Karpas-422 (cell line): Measurements from ENCODE around the gene COL5A1. TPM values are rescaled to one million over a fixed set of nuclear protein-coding genes. Genes with fewer than 3 reads are reported as not detected.

Source experiments
- DNase-seq: peaks from one replicate; pipeline ENCODE4 v3.0.0-alpha.2; 2015
- H2AFZ ChIP-seq: fragments of 200-600 bp; sonication (generic); 2 replicates; pipeline ENCODE4 v1.6.1; 2014; ENCODE audit warnings: antibody characterized with exemption, low read length, mixed read lengths
- H3K27ac ChIP-seq: fragments of 200-600 bp; sonication (generic); 2 replicates; pipeline ENCODE4 v1.5.1; 2014; ENCODE audit warnings: mild to moderate bottlenecking, low read length, moderate library complexity
- H3K27me3 ChIP-seq: fragments of 200-600 bp; sonication (generic); 2 replicates; pipeline ENCODE4 v1.6.1; 2014; ENCODE audit warnings: low read length, mixed read lengths
- H3K36me3 ChIP-seq: fragments of 200-600 bp; sonication (generic); 2 replicates; pipeline ENCODE4 v1.6.1; 2014; ENCODE audit warnings: low read length, mixed read lengths; ENCODE audit not compliant: insufficient read depth
- H3K4me1 ChIP-seq: fragments of 200-600 bp; sonication (generic); 2 replicates; pipeline ENCODE4 v1.6.1; 2014; ENCODE audit warnings: mild to moderate bottlenecking, low read length, mixed read lengths
- H3K4me2 ChIP-seq: fragments of 200-600 bp; sonication (generic); 2 replicates; pipeline ENCODE4 v1.6.1; 2014; ENCODE audit warnings: low read length, low read depth, mild to moderate bottlenecking; ENCODE audit not compliant: poor library complexity, severe bottlenecking
- H3K4me3 ChIP-seq: fragments of 200-600 bp; sonication (generic); 2 replicates; pipeline ENCODE4 v1.5.1; 2014; ENCODE audit warnings: mild to moderate bottlenecking, antibody characterized with exemption, low read length, mixed read lengths
- H3K79me2 ChIP-seq: fragments of 200-600 bp; sonication (generic); 2 replicates; pipeline ENCODE4 v1.6.1; 2014; ENCODE audit warnings: mild to moderate bottlenecking, low read length, mixed read lengths
- H3K9ac ChIP-seq: fragments of 200-600 bp; sonication (generic); 2 replicates; pipeline ENCODE4 v1.6.0; 2014; ENCODE audit warnings: low read length
- H3K9me2 ChIP-seq: fragments of 200-600 bp; sonication (generic), shearing (Covaris generic); replicated peaks from 2 replicates; pipeline ENCODE4 v1.6.0; 2014; ENCODE audit warnings: mild to moderate bottlenecking, low read length, moderate library complexity; ENCODE audit not compliant: insufficient read depth
- H3K9me3 ChIP-seq: fragments of 300-700, 200-600 bp; sonication (generic); 2 replicates; pipeline ENCODE4 v1.6.1; 2014; ENCODE audit warnings: low read length, mixed read lengths
- H4K20me1 ChIP-seq: fragments of 200-600 bp; sonication (generic); 2 replicates; pipeline ENCODE4 v1.6.1; 2014; ENCODE audit warnings: mild to moderate bottlenecking, antibody characterized with exemption, low read length, low read depth; ENCODE audit not compliant: insufficient read depth
- total RNA-seq: library from RNA; depleted of rRNA; stranded (reverse); fragments of >200 nt; shearing (Covaris generic); gene quantifications from 2 replicates; pipeline ENCODE4 v1.2.3, GENCODE V29; 2014; ENCODE audit warnings: low replicate concordance

COL5A1 gene
- total RNA-seq, 1 experiment from 2014 or later, result not detected

DNA sequence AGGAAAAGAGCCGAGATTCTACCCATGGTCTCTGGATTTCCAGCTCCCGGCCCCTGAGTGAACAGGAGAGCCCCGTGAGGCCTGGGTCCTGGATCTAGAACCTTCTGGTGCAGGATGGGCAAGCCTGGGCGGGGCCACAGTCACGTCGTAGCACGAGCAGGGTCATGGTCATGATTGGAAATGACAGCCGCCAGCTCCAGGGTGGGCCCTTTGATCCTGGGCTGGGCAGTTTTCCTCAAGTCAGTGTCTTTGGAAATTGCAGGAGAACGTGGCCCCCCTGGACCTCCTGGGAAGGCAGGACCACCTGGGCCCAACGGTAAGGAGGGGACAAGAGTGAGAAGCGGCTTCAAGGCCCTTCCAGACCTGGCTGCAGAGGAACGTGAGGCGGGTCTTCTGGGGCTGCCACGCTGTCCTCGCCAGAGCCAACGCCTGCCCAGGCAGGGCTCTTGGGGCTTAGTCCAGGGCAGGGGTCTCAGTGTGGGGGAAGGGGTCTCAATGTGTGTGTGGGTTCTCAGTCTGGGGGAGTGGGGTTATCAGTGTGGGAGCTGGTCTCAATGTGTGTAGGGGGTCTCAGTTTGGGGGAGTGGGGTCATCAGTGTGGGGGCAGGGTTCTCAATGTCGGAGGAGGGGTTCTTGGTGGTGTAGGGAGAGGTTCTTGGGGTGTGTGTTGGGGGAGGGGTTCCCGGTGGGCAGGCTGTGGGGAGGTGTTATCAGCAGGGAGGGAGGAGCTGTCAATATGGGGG, 241.6 kb downstream of the COL5A1 start:
- Histone ChIP-seq H4K20me1 (no peaks in the 10 kb centered on the region), H3K9me3 (no peaks in the 10 kb centered on the region), H2AFZ (no peak overlapping the region), H3K4me3 (no peak overlapping the region), H3K36me3 (no peaks in the 10 kb centered on the region), H3K27me3 (no peaks in the 10 kb centered on the region), H3K4me1 (no peaks in the 10 kb centered on the region), H3K9me2 (no peaks in the 10 kb centered on the region), H3K79me2 (no peaks in the 10 kb centered on the region), H3K27ac (no peak overlapping the region), H3K4me2 (no peak overlapping the region), H3K9ac (no peak overlapping the region)
- DNase-seq, result no peak

DNA sequence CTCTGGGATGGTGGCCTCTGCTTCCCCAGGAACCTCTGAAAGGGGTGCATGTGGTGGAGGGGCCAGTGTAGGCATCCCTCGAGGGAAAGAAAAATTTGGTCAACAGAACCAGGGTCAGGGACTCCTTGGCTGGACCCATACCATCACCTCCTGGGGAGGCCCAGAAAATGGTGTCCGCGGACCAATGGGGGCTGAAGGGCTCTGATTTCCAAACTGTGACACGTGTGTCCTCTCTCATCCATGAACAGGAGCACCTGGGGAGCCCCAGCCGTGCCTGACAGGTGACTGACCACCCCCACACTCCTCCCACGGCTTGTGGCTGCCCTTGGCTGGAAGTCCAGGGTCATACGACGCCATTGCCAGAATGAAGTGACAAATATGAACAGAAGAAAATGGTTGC, 242.9 kb downstream of the COL5A1 start:
- no peaks in the 10 kb centered on the region for H3K36me3 ChIP-seq
- no peak overlapping the region for H3K9ac ChIP-seq
- H3K4me1 ChIP-seq, result no peaks in the 10 kb centered on the region
- H3K27me3 ChIP-seq, result no peaks in the 10 kb centered on the region
- H3K79me2 ChIP-seq, result no peaks in the 10 kb centered on the region
- H3K27ac ChIP-seq, result no peak overlapping the region
- H3K9me2 ChIP-seq, result no peaks in the 10 kb centered on the region
- H3K9me3 ChIP-seq, result no peaks in the 10 kb centered on the region
- no peak overlapping the region for H3K4me2 ChIP-seq
- H2AFZ ChIP-seq, result no peak overlapping the region
- no peaks in the 10 kb centered on the region for H4K20me1 ChIP-seq
- no peak overlapping the region for H3K4me3 ChIP-seq
- DNase-seq, result no peak

DNA sequence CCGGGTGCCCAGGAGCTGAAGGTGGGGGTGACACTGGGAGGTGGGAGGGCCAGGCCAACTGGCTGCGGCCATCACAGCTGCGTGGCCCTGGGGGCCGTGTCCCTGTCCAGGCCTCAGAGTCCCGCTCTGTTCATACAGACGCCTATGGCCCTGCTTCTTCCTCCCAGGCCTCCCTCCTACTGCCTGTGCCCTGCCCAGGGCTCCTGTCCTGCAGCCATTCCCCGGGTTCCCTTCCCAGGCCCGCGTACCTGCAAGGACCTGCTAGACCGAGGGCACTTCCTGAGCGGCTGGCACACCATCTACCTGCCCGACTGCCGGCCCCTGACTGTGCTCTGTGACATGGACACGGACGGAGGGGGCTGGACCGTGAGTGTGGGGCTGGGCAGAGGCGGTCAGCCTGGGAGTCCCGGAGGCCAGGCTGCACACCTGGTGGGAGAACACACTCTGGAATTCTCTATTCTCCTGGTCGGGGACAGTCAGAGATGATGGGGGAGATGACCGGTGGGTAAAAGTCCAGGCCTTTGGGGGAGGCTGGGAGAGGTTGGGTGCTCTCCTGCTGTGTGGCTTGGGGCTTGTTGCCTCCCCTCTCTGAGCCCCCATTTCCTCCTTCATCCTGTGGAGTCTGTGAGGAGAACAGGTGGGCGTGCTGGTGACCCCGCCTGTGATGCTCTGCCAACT, 243.5 kb downstream of the COL5A1 start:
- Histone ChIP-seq H2AFZ (no peak overlapping the region), H3K9me2 (no peaks in the 10 kb centered on the region), H3K79me2 (no peaks in the 10 kb centered on the region), H3K9ac (no peak overlapping the region), H3K4me1 (no peaks in the 10 kb centered on the region), H3K27ac (no peak overlapping the region), H4K20me1 (no peaks in the 10 kb centered on the region), H3K27me3 (no peaks in the 10 kb centered on the region), H3K4me3 (no peak overlapping the region), H3K36me3 (no peaks in the 10 kb centered on the region), H3K9me3 (no peaks in the 10 kb centered on the region), H3K4me2 (no peak overlapping the region)
- no peak for DNase-seq

DNA sequence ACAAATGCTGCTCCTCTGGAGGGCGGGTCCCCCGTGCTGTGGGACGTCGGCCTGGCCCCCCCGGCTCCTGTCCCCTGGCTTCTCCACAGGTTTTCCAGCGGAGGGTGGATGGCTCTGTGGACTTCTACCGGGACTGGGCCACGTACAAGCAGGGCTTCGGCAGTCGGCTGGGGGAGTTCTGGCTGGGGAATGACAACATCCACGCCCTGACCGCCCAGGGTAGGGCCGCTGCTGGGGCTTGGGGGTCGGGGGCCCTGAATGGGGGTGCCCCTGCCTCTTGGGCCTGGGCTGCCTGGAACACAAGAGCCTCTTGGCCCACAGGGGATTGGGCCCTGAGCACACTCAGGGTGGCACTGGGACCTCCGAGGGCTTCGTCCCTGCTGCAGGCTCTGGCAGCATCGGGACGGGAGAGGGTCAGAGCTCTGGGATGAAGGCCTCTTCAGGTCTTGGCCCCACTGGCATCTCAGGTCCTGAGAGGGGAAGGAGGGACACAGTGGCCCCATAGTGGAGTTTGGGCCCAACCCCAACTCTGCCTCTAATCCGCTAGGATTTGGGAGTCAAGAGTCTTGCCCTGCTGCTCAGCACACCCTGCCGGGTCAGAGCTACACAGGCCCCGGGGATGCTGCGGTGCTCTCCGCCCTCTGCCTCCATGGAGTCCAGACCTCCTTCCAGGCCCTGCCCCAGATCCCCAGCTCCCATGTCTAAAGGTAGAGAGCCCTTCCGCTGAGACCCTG, 244.2 kb downstream of the COL5A1 start:
- H3K9ac ChIP-seq, result no peak overlapping the region
- no peaks in the 10 kb centered on the region for H3K79me2 ChIP-seq
- H2AFZ ChIP-seq, result no peak overlapping the region
- DNase-seq, result no peak
- H3K4me1 ChIP-seq, result no peaks in the 10 kb centered on the region
- no peaks in the 10 kb centered on the region for H3K27me3 ChIP-seq
- no peaks in the 10 kb centered on the region for H3K36me3 ChIP-seq
- no peaks in the 10 kb centered on the region for H4K20me1 ChIP-seq
- H3K27ac ChIP-seq, result no peak overlapping the region
- H3K4me3 ChIP-seq, result no peak overlapping the region
- H3K4me2 ChIP-seq, result no peak overlapping the region
- no peaks in the 10 kb centered on the region for H3K9me2 ChIP-seq
- no peaks in the 10 kb centered on the region for H3K9me3 ChIP-seq

DNA sequence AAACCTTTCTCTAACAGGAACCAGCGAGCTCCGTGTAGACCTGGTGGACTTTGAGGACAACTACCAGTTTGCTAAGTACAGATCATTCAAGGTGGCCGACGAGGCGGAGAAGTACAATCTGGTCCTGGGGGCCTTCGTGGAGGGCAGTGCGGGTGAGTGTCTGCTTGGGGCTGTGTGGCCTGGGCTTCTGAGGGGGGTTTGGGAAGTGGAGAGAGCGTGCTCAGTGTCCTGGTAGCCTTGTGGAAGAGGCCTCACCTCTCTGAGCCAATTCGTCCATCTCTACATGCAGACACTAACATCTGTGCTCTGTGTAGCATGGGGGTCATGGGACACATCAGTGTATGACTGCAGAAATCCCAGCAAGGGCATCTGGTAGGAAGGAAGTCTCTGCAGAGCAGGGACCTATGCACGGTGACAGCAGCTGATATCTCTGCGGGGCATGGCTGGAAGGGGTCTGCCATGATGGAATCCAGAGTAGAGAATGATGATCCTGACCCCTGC, 244.9 kb downstream of the COL5A1 start:
- DNase-seq, result no peak
- Histone ChIP-seq H3K9me3 (no peaks in the 10 kb centered on the region), H3K79me2 (no peaks in the 10 kb centered on the region), H3K27me3 (no peaks in the 10 kb centered on the region), H3K4me3 (no peak overlapping the region), H3K4me2 (no peak overlapping the region), H3K27ac (no peak overlapping the region), H3K9me2 (no peaks in the 10 kb centered on the region), H2AFZ (no peak overlapping the region), H3K36me3 (no peaks in the 10 kb centered on the region), H3K4me1 (no peaks in the 10 kb centered on the region), H3K9ac (no peak overlapping the region), H4K20me1 (no peaks in the 10 kb centered on the region)

DNA sequence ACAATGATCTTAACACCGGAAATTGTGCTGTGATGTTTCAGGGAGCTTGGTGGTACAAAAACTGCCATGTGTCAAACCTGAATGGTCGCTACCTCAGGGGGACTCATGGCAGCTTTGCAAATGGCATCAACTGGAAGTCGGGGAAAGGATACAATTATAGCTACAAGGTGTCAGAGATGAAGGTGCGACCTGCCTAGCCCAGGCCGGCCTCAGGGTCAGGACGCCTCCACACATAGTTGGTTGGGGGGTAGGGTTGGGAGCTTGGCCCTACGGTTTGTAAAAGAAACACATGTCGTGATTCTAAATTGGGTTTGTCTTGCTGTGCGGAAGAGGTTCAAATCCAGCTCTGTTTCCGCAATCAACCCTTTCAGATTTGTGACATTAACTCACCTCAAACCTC, 245.6 kb downstream of the COL5A1 start:
- H2AFZ ChIP-seq, result no peak overlapping the region
- H3K9me3 ChIP-seq, result no peaks in the 10 kb centered on the region
- H3K36me3 ChIP-seq, result no peaks in the 10 kb centered on the region
- no peaks in the 10 kb centered on the region for H3K9me2 ChIP-seq
- DNase-seq, result no peak
- no peak overlapping the region for H3K9ac ChIP-seq
- no peak overlapping the region for H3K4me3 ChIP-seq
- H3K27me3 ChIP-seq, result no peaks in the 10 kb centered on the region
- H3K4me1 ChIP-seq, result no peaks in the 10 kb centered on the region
- no peaks in the 10 kb centered on the region for H4K20me1 ChIP-seq
- H3K4me2 ChIP-seq, result no peak overlapping the region
- no peak overlapping the region for H3K27ac ChIP-seq
- no peaks in the 10 kb centered on the region for H3K79me2 ChIP-seq

DNA sequence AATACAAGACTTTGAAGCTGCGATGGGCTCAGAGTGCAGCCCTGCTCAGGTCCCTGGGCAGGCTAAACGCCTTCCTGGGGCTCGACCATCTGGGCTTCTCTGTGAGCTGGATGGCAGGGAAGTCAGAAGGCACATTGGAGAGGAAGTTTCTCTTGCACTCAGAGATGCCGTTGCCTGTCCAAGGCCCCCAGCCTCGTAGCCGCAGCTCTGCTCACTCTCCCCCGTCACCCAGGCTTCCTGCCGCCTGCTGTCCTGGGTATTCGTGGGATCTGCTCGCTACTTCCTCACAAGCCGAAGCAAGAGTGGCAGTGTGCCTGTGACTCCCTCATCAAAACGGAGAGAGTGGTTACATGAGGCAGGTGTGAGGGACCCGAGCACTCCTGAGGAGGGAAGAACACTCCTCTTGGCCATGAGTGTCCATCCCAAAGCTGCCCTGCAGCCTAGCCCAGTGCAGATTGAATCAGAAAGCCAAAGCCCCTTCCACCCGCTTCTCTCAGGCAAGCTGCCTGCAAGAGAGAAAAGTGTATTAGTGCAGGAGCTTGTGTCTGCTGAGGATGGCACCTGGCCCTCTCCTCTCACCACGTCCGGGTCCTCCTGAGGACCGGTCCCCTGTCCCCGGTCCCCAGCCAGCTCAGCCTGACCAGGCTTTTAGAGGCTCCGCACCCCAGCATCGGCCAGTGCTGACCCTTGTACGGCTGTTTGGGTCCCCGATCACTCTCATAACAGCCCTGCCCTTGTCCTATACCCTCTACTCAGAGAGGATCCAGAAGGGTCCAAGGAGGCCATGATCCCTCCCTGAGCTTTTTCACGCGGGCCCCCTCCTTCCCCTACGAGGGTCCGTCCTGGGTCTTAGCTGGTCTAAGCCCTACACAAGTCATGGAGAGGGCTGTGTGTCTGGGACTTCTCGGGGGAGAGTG, 246.3 kb downstream of the COL5A1 start:
- no peak overlapping the region for H3K9ac ChIP-seq
- no peaks in the 10 kb centered on the region for H4K20me1 ChIP-seq
- no peaks in the 10 kb centered on the region for H3K9me2 ChIP-seq
- no peaks in the 10 kb centered on the region for H3K4me1 ChIP-seq
- H3K36me3 ChIP-seq, result no peaks in the 10 kb centered on the region
- DNase-seq, result no peak
- no peaks in the 10 kb centered on the region for H3K27me3 ChIP-seq
- no peaks in the 10 kb centered on the region for H3K9me3 ChIP-seq
- no peaks in the 10 kb centered on the region for H3K79me2 ChIP-seq
- H2AFZ ChIP-seq, result no peak overlapping the region
- H3K27ac ChIP-seq, result no peak overlapping the region
- no peak overlapping the region for H3K4me3 ChIP-seq
- no peak overlapping the region for H3K4me2 ChIP-seq
